H9 (cell line): ENCODE measurements around the gene L3MBTL4. TPM values are rescaled to one million over a fixed set of nuclear protein-coding genes. Genes with fewer than 3 reads are reported as not detected.

Source experiments
- DNase-seq: peaks from one replicate; pipeline ENCODE4 v3.0.0-alpha.2; 2017
- H2AFZ ChIP-seq: one replicate; pipeline ENCODE4 v1.6.1; 2013; ENCODE audit warnings: mild to moderate bottlenecking, low read length, control low read depth, moderate library complexity
- H2AK5ac ChIP-seq: 2 replicates; pipeline ENCODE4 v1.6.1; 2013; ENCODE audit warnings: low read length, control low read depth, mixed read lengths; ENCODE audit not compliant: insufficient read length
- H2BK120ac ChIP-seq: one replicate; pipeline ENCODE4 v1.6.1; 2013; ENCODE audit warnings: low read depth, mild to moderate bottlenecking, low read length, control low read depth, inconsistent platforms; ENCODE audit not compliant: poor library complexity, severe bottlenecking
- H2BK12ac ChIP-seq: 2 replicates; pipeline ENCODE4 v1.6.1; 2013; ENCODE audit warnings: low read length, control low read depth, mixed read lengths, low read depth; ENCODE audit not compliant: insufficient read length
- H2BK15ac ChIP-seq: 2 replicates; pipeline ENCODE4 v1.6.1; 2013; ENCODE audit warnings: low read depth, low read length, control low read depth
- H2BK20ac ChIP-seq: one replicate; pipeline ENCODE4 v1.6.1; 2013; ENCODE audit warnings: low read depth, mild to moderate bottlenecking, low read length, control low read depth, inconsistent platforms; ENCODE audit not compliant: poor library complexity, severe bottlenecking
- H2BK5ac ChIP-seq: 2 replicates; pipeline ENCODE4 v1.6.1; 2013; ENCODE audit warnings: low read length, control low read depth, mixed read lengths; ENCODE audit not compliant: insufficient read length
- H3K14ac ChIP-seq: 2 replicates; pipeline ENCODE4 v1.6.1; 2013; ENCODE audit warnings: low read length, control low read depth; ENCODE audit not compliant: insufficient read depth
- H3K18ac ChIP-seq: 2 replicates; pipeline ENCODE4 v1.6.1; 2013; ENCODE audit warnings: low read depth, mild to moderate bottlenecking, mixed read lengths, low read length, control low read depth; ENCODE audit not compliant: insufficient read length
- H3K23ac ChIP-seq: 2 replicates; pipeline ENCODE4 v1.6.1; 2013; ENCODE audit warnings: low read length, control low read depth, mixed read lengths, low read depth; ENCODE audit not compliant: insufficient read length
- H3K23me2 ChIP-seq: 2 replicates; pipeline ENCODE4 v1.6.1; 2013; ENCODE audit warnings: low read depth, mild to moderate bottlenecking, mixed read lengths, low read length, control low read depth; ENCODE audit not compliant: insufficient read length, poor library complexity, severe bottlenecking
- H3K27ac ChIP-seq: 2 replicates; pipeline ENCODE4 v1.5.1; 2013; ENCODE audit warnings: low read length, control low read depth, mixed read lengths, low read depth; ENCODE audit not compliant: insufficient read length
- H3K27me3 ChIP-seq: 2 replicates; pipeline ENCODE4 v1.6.1; 2013; ENCODE audit warnings: low read length, control low read depth, inconsistent platforms; ENCODE audit not compliant: insufficient read depth
- H3K4ac ChIP-seq: 2 replicates; pipeline ENCODE4 v1.6.1; 2013; ENCODE audit warnings: low read depth, mild to moderate bottlenecking, control low read depth, inconsistent platforms, low read length, moderate library complexity
- H3K4me1 ChIP-seq: 2 replicates; pipeline ENCODE4 v1.6.1; 2013; ENCODE audit warnings: low read length, control low read depth, inconsistent platforms; ENCODE audit not compliant: insufficient read depth
- H3K4me2 ChIP-seq: 2 replicates; pipeline ENCODE4 v1.6.1; 2013; ENCODE audit warnings: low read length, control low read depth, mixed read lengths; ENCODE audit not compliant: insufficient read length, insufficient read depth
- H3K56ac ChIP-seq: 2 replicates; pipeline ENCODE4 v1.6.1; 2013; ENCODE audit warnings: low read depth, mild to moderate bottlenecking, mixed read lengths, low read length, control low read depth; ENCODE audit not compliant: insufficient read length
- H3K79me1 ChIP-seq: 2 replicates; pipeline ENCODE4 v1.6.1; 2013; ENCODE audit warnings: low read depth, mild to moderate bottlenecking, moderate library complexity, low read length, control low read depth, inconsistent platforms; ENCODE audit not compliant: insufficient read depth, poor library complexity, severe bottlenecking
- H3K79me2 ChIP-seq: 2 replicates; pipeline ENCODE4 v1.6.1; 2013; ENCODE audit warnings: low read length, control low read depth, inconsistent platforms; ENCODE audit not compliant: insufficient read depth
- H3K9ac ChIP-seq: 2 replicates; pipeline ENCODE4 v1.6.1; 2013; ENCODE audit warnings: low read length, control low read depth, mixed read lengths; ENCODE audit not compliant: insufficient read length; ENCODE audit errors: extremely low read depth
- H3K9me3 ChIP-seq: one replicate; pipeline ENCODE4 v1.6.1; 2013; ENCODE audit warnings: low read depth, low read length, inconsistent platforms; ENCODE audit not compliant: control insufficient read depth
- H3T11ph ChIP-seq: one replicate; pipeline ENCODE4 v1.6.1; 2013; ENCODE audit warnings: mild to moderate bottlenecking, low read length, control low read depth, inconsistent platforms
- H4K20me1 ChIP-seq: one replicate; pipeline ENCODE4 v1.6.1; 2013; ENCODE audit not compliant: control insufficient read depth, insufficient read length, insufficient read depth
- H4K5ac ChIP-seq: 2 replicates; pipeline ENCODE4 v1.6.1; 2013; ENCODE audit warnings: low read depth, mild to moderate bottlenecking, mixed read lengths, low read length, control low read depth; ENCODE audit not compliant: insufficient read length
- H4K8ac ChIP-seq: replicated peaks from 2 replicates; pipeline ENCODE4 v1.6.1; 2013; ENCODE audit warnings: low read length, control low read depth, mixed read lengths, low read depth; ENCODE audit not compliant: insufficient read length
- H4K91ac ChIP-seq: 2 replicates; pipeline ENCODE4 v1.6.1; 2013; ENCODE audit warnings: low read depth, mild to moderate bottlenecking, moderate library complexity, mixed read lengths, low read length, control low read depth; ENCODE audit not compliant: insufficient read length
- H3K27ac Mint-ChIP-seq, 3 experiments: 2 replicates in 2 of 3; 3 replicates in 1 of 3; pipeline ENCODE4 v1.8.0; 2020 to 2021; ENCODE audit warnings: mixed read lengths in 3 of 3, mild to moderate bottlenecking in 1 of 3, moderate library complexity in 1 of 3
- H3K27me3 Mint-ChIP-seq: 2 replicates; pipeline ENCODE4 v1.8.0; 2021; ENCODE audit warnings: low read depth, mild to moderate bottlenecking, moderate library complexity, mixed read lengths
- H3K36me3 Mint-ChIP-seq, 3 experiments: 2 replicates in 2 of 3; 3 replicates in 1 of 3; pipeline ENCODE4 v1.8.0; 2020 to 2021; ENCODE audit warnings: low read depth in 3 of 3, mixed read lengths in 3 of 3; ENCODE audit not compliant: insufficient read depth in 1 of 3
- H3K4me1 Mint-ChIP-seq, 2 experiments: 2 replicates each; pipeline ENCODE4 v1.8.0; 2020; ENCODE audit warnings: mixed read lengths in 2 of 2
- H3K4me3 Mint-ChIP-seq, 2 experiments: 2 replicates in 1 of 2; 3 replicates in 1 of 2; pipeline ENCODE4 v1.8.0; 2020 to 2021; ENCODE audit warnings: mild to moderate bottlenecking in 2 of 2, mixed read lengths in 2 of 2, moderate library complexity in 1 of 2
- H3K9me3 Mint-ChIP-seq, 2 experiments: 2 replicates in 1 of 2; 3 replicates in 1 of 2; pipeline ENCODE4 v1.8.0; 2020; ENCODE audit warnings: mild to moderate bottlenecking in 2 of 2, mixed read lengths in 2 of 2, moderate library complexity in 1 of 2
- WGBS: extraction: QIAGEN DNeasy Blood & Tissue Kit; methylation state at CpG from one replicate; pipeline ENCODE4 v1.1.7; 2013; ENCODE audit warnings: missing lambda C conversion rate, low lambda C conversion rate, mixed read lengths; ENCODE audit not compliant: insufficient read length; ENCODE audit errors: extremely low coverage; 5-methylcytosine and 5-hydroxymethylcytosine counted together
- total RNA-seq: library from RNA; stranded (reverse); gene quantifications from 2 replicates; pipeline ENCODE4 v1.2.1, GENCODE V29; 2021
- TF ChIP-seq, protein P1 (sequence below): fragments of 200-600 bp; sonication (generic); conservative IDR thresholded peaks from 3 replicates; pipeline ENCODE4 v1.8.0; 2021; ENCODE audit warnings: antibody characterized with exemption, mild to moderate bottlenecking

Gene L3MBTL4
- total RNA-seq, 1 experiment from 2014 or later: 1.9 TPM

GRCh38 chr18:5951515-5952091, 463.1 kb downstream of the L3MBTL4 start:
- H4K5ac ChIP-seq: no peak overlapping the region
- H2BK12ac ChIP-seq: no peak overlapping the region
- H3K79me2 ChIP-seq: no peaks in the 10 kb centered on the region
- H2BK120ac ChIP-seq: no peak overlapping the region
- Mint-ChIP-seq H3K9me3 (no peaks in the 10 kb centered on the region), H3K4me1 (peaks cover 7 to 10% of the 10 kb centered on the region in 2 experiments; a peak in 3 of 4 replicates), H3K27me3 (no peaks in the 10 kb centered on the region), H3K4me3 (no peak overlapping the region), H3K36me3 (no peaks in the 10 kb centered on the region), H3K27ac (no peak overlapping the region)
- H2AFZ ChIP-seq: no peak overlapping the region
- H3K23me2 ChIP-seq: no peaks in the 10 kb centered on the region
- H4K8ac ChIP-seq: no peak overlapping the region
- no peak overlapping the region for H3K56ac ChIP-seq
- H3T11ph ChIP-seq: no peak overlapping the region
- H2BK20ac ChIP-seq: no peak overlapping the region
- no peaks in the 10 kb centered on the region for H3K9me3 ChIP-seq
- DNase-seq: no peak
- H3K4me2 ChIP-seq: no peak overlapping the region
- no peak overlapping the region for H3K23ac ChIP-seq
- TF ChIP-seq, protein P1, sequence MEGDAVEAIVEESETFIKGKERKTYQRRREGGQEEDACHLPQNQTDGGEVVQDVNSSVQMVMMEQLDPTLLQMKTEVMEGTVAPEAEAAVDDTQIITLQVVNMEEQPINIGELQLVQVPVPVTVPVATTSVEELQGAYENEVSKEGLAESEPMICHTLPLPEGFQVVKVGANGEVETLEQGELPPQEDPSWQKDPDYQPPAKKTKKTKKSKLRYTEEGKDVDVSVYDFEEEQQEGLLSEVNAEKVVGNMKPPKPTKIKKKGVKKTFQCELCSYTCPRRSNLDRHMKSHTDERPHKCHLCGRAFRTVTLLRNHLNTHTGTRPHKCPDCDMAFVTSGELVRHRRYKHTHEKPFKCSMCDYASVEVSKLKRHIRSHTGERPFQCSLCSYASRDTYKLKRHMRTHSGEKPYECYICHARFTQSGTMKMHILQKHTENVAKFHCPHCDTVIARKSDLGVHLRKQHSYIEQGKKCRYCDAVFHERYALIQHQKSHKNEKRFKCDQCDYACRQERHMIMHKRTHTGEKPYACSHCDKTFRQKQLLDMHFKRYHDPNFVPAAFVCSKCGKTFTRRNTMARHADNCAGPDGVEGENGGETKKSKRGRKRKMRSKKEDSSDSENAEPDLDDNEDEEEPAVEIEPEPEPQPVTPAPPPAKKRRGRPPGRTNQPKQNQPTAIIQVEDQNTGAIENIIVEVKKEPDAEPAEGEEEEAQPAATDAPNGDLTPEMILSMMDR: no peak
- WGBS: no CpG with 5 or more reads among the region's 4 CpGs
- H3K9ac ChIP-seq: no peak overlapping the region
- no peak overlapping the region for H2AK5ac ChIP-seq
- no peak overlapping the region for H2BK5ac ChIP-seq
- H3K27me3 ChIP-seq: no peaks in the 10 kb centered on the region
- H3K14ac ChIP-seq: no peak overlapping the region
- H3K4ac ChIP-seq: no peak overlapping the region
- H3K79me1 ChIP-seq: no peaks in the 10 kb centered on the region
- no peak overlapping the region for H2BK15ac ChIP-seq
- no peaks in the 10 kb centered on the region; the same call in 1 of the 2 replicates for H3K4me1 ChIP-seq
- no peak overlapping the region for H3K27ac ChIP-seq
- H4K91ac ChIP-seq: no peak overlapping the region
- no peak overlapping the region for H3K18ac ChIP-seq
- no peaks in the 10 kb centered on the region for H4K20me1 ChIP-seq
